Measurements from ENCODE around the gene LEPROT.

LEPROT gene

DNA sequence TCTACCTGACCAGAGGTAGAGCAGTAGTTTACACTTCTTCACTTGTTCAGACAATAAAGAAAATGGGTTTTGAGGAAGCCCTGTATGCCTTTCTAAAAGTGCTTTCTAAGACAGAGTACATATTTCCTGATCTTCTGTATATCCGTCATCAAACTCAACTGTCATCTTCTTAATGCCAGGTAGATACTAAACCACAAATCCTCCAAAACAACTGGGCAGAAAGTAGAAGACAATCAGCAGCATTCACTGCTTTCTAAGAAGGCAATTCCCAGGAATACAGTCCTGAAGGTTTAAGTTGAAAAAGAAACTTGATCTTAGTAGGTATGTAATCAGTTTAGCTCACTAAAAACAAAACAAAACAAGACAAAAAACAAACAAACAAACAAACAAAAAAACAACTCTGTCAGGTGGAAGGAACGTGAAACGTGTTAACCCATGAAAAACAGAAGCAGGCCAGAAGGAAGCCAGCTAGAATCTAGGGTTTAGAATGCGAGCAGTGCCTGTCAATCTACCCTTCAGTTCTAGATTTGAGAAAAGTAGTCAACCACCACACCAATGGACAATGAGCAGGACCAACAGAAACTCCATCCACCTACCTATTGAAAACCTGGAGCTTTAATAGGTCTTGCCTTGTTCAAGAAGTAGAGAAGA, 59.2 kb downstream of the LEPROT start:
- no peak for DNase-seq

DNA sequence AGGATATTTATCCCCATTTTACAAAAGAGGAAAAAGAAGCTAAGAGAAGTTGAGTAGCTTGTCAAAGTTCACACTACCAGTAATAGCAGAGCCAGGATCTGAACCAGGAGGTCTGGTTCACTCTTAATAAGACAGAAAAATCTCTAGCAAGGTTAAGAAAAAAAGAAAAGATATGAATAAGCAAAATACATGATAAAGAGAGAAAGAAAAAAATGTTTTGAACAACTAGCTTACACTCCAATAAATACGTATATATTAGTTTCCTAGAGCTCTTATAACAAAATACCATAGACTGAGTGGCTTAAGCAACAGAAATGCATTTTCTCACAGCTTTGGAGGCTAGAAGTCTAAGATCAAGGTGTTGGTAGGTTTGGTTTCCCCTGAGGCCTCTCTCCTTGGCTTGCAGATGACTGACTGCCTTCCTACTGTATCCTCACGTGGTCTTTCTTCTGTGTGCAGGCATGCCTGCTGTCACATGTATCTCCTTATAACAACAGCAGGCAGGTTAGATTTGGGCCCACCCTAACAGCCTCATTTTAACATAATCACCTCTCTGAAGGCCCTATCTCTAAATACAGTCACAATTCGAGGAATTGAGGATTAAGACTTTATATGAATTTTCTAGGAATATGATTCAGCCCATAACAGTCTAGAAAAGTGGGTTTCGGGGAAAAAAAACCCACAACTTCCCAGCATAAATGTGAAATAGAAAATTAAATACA, 60.4 kb downstream of the LEPROT start:
- DNase-seq = no peak

DNA sequence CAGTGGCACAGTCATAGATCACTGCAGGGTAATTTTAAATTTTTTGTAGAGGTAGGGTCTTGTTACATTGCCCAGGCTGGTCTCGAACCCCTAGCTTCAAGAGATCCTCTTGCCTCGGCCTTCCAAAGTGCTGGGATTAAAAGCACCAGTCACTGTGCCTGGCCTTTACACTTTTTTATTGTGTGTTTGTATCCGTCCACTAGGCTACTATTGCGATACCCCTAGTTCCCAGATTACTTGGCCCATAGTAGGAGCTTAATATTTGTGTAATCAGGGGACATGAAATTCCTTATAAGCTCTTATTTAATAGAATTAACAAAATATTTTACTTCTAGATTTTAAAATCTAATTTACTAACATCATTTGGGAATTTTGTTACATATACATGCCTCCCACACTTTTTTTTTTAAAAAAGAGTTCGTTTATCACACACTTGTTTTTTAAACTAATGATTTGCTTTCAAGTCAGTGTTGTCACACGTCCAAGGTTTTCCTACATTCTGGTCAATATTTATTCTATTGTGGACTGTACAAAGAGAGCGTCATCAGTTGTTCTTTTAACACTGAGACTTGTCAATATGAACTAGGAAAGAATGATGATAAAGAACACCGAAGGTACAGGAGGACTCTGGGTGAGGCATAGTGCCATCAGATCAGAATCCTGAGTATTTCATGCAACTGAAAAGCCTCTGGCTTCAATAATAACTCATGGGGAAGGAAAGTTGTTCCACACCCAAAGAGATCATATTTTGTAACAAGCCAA, 63.7 kb downstream of the LEPROT start:
- no peak for DNase-seq
